Heart left ventricle (tissue), 13 donors: Measurements from ENCODE around the gene PHLDB3.

Experiments
- CTCF ChIP-seq, 12 donors: fragments of 200-600 bp; sonication (generic) in 4 of 12; IDR thresholded peaks; one replicate each; pipeline versions ENCODE4 v1.5.0 to v1.8.0; 2018 to 2022; ENCODE audit warnings: antibody characterized with exemption in 12 of 12, mild to moderate bottlenecking in 5 of 12
- POLR2A ChIP-seq, 2 donors: fragments of 450-650 bp; IDR thresholded peaks; one replicate each; pipeline ENCODE4 v1.6.1; 2017; ENCODE audit warnings: antibody characterized with exemption in 2 of 2, mild to moderate bottlenecking in 2 of 2, moderate library complexity in 2 of 2
- donor health status: ischemic (EF 13 %, LVEDD 7.1; RV severe dilation, severe dysfunction).
- donor health status: DM: no; HTN: yes; CAD: no.
- donor health status: DM: no; HTN: no; CAD: no.
- donor health status: ischemic (EF 25% LVEDD 6.9; RV normal size, moderate dysfunction).
- donor health status: ischemic (EF 25% LVEDD 5.7; RV mildly dilated, moderate dysfunction).
- donor health status: ischemic (EF 35%, LVEDD 5.7; RV mildly dilated, moderate dysfunction).
- donor health status: nonischemic (EF 11% LVEDD 7.7; RV severe dilation, severe dysfunction).
- donor health status: DM: yes; HTN: yes; CAD: no.
- donor health status: PGD.
- donor health status: ischemic (EF 29% LVEDD 5.4; RV normal size, mild dysfunction).
- donor health status: nonischemic (EF 23%, LVEDD 6.1; RV moderate dilation, normal function).

- TF ChIP-seq CTCF (IDR thresholded peaks at IDR 0.05): no peak
- no peak for TF ChIP-seq POLR2A (IDR thresholded peaks at IDR 0.05)
These were observed 44.1 kb downstream of the PHLDB3 start for GRCh38 chr19:43460362-43461016.
